ENCODE measurements around the gene NRP1.

The NRP1 gene

DNA sequence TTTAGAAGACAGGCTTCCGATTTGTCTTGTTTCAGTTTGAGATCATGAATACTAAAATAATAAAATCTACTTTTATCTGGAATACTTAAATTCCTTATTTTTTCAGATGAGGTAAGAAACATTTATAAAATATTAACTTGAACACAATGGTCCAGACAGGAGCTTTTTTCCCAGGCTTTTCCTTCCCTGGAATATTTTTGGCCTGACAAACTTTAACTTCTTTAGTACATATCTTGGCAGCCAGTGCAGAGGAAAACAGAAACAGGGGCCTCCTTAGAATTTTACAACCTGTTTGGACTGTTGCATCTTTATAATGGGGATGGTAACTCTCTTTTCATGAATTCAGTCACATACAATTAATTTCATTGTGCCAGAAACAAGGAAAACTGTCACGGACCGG is 41.4 kb downstream of the NRP1 start:
- no peak for DNase-seq (ENCODE audit: extremely low spot score)
- POLR2A ChIA-PET, result no interaction called here
- TF ChIP-seq, protein P1, sequence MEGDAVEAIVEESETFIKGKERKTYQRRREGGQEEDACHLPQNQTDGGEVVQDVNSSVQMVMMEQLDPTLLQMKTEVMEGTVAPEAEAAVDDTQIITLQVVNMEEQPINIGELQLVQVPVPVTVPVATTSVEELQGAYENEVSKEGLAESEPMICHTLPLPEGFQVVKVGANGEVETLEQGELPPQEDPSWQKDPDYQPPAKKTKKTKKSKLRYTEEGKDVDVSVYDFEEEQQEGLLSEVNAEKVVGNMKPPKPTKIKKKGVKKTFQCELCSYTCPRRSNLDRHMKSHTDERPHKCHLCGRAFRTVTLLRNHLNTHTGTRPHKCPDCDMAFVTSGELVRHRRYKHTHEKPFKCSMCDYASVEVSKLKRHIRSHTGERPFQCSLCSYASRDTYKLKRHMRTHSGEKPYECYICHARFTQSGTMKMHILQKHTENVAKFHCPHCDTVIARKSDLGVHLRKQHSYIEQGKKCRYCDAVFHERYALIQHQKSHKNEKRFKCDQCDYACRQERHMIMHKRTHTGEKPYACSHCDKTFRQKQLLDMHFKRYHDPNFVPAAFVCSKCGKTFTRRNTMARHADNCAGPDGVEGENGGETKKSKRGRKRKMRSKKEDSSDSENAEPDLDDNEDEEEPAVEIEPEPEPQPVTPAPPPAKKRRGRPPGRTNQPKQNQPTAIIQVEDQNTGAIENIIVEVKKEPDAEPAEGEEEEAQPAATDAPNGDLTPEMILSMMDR (IDR thresholded peaks at IDR 0.05; ENCODE audit: control extremely low read depth, extremely low read depth, low read depth, missing control alignments), result no peak
- CTCF ChIA-PET, result no interaction called here

DNA sequence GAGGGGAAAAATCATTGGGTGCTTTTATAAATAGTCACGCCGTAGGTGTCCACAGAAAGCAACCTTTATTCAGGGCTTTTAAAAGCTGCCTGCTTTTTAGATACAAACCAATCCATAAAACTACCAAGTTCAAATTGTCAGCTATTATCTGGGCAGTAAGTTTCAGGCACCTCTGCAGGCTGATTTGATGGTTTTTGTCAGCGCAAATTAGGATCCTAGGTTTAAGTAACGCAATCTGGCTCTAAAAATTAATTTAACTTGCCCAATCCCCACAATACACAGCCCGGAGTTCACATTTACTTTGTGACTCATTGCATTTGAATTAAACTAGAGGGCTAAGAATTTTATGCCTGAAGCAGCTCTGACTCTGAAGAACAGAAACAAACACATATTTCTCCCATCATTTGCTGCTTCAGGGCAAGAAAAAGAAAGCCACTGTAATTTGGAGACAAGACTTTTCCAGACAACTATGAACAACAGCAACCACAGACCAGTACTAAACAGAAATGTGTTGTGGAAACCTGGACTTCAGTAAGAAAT is 43.3 kb downstream of the NRP1 start:
- DNase-seq (ENCODE audit: extremely low spot score), result no peak
- CTCF ChIA-PET, result no interaction called here
- POLR2A ChIA-PET, result no interaction called here
- TF ChIP-seq, protein P1 (IDR thresholded peaks at IDR 0.05; ENCODE audit: control extremely low read depth, extremely low read depth, low read depth, missing control alignments), result no peak

DNA sequence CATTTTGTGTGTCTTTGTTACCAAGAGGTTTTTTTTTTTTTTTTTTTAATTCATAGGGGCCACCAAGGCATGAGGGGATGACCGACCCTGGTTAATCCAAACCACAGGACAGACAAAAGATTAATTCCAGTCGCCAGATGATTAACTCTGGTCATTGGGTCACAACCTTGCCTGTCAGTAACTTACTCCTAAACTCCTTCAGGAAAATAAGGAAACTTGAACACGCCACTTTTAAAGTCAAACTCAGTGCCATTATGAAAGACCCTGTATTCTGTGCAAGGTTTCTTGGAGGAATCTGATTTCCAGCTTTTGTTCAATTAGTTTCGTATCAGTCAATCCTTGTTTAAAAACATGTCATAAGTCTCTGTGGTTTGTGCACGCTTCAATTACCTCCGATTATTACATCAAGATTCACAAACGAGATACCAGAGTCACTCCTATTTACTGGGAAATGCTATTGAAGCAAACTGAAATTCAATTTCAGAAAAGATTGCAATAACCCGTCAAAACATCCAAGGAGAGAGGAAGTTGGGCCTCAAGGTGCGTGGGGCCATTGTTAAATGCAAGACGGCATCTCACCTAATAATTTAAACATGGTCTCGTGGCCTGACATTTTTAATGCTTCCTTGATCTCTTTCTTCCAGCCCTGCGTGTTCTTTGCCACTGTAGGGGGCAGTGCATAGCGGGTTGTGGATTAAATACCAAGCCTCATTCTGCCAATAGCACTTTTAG is 44.0 kb downstream of the NRP1 start:
- CTCF ChIA-PET, result no interaction called here
- POLR2A ChIA-PET, result interaction anchor here (0.6 kb wide), 1 partner anchor 26 kb away, joined by 4 read pairs; no protein-coding TSS in a partner anchor
- DNase-seq (ENCODE audit: extremely low spot score), result no peak
- TF ChIP-seq, protein P1 (IDR thresholded peaks at IDR 0.05; ENCODE audit: control extremely low read depth, extremely low read depth, low read depth, missing control alignments), result no peak

DNA sequence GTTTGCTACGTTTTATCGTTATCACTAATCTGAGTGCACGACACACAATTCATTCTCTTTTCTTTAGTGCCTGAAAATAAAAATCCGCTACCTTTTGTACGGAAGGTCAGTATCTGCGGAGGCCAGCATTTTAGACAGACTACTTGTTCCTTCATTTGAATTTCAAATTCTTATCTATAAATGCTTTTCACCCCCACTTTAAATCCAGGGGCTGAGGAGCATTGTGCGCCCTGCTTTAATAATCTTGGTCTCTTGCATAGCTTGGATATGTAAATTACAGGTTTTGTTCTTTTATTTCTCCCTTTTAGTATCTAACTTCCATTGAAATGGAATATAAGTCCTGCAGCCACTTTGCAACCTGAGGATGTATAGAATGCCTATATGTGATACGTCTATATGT is 44.7 kb downstream of the NRP1 start:
- ChIA-PET CTCF (no interaction called here), POLR2A (interaction anchor here (0.6 kb wide), 1 partner anchor 26 kb away, joined by 4 read pairs; no protein-coding TSS in a partner anchor)
- no peak for DNase-seq (ENCODE audit: extremely low spot score)
- TF ChIP-seq, protein P1 (IDR thresholded peaks at IDR 0.05; ENCODE audit: control extremely low read depth, extremely low read depth, low read depth, missing control alignments), result no peak

DNA sequence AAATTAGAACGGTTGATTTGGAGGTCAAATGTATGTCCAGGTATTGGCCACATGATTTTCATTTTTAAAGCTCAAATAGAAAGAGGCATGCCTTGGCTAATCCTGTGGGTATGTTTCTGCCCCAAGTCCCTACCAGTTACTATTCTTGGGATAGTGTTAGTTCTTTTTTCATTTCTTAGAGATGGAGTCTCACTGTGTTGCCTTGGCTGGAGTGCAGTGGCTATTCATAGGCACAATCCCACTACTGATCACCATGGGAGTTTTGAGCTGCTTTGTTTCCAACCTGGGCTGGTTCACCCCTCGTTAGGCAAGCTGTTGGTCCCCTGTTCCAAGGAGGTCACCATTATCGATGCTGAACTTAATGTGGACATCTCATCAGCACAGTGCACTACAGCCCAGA is 46.3 kb downstream of the NRP1 start:
- TF ChIP-seq, protein P1 (IDR thresholded peaks at IDR 0.05; ENCODE audit: control extremely low read depth, extremely low read depth, low read depth, missing control alignments), result no peak
- DNase-seq (ENCODE audit: extremely low spot score), result no peak
- ChIA-PET POLR2A (no interaction called here), CTCF (interaction anchor here (0.7 to 1.4 kb wide), 4 partner anchors 8 to 36 kb away, joined by 3 read pairs; no protein-coding TSS in a partner anchor)

DNA sequence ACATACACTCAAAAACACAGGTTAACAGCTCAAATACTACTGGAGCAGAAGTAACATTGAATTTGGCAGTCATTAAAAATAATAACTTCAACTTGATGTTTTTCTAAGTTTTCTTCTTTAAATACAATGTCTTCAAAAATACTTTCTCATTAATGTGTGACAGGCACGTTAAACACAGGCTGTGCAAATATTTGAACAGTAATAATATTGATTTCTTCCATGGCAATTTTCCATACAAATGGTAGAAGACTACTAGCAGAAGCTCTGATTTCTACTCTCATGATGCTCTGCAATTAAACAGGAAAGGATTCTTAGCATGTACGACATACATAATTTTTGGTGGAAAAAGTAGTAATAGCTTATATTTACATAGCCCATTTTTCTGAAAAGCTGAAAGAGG is 47.4 kb downstream of the NRP1 start:
- CTCF ChIA-PET, result interaction anchor here (1.2 to 1.4 kb wide), 2 partner anchors 30 to 35 kb away, joined by 3 read pairs; no protein-coding TSS in a partner anchor
- TF ChIP-seq, protein P1 (IDR thresholded peaks at IDR 0.05; ENCODE audit: control extremely low read depth, extremely low read depth, low read depth, missing control alignments), result no peak
- POLR2A ChIA-PET, result no interaction called here
- DNase-seq (ENCODE audit: extremely low spot score), result no peak

All from GM10248 (cell line).